ENCODE results near the gene SRSF3.

DNA sequence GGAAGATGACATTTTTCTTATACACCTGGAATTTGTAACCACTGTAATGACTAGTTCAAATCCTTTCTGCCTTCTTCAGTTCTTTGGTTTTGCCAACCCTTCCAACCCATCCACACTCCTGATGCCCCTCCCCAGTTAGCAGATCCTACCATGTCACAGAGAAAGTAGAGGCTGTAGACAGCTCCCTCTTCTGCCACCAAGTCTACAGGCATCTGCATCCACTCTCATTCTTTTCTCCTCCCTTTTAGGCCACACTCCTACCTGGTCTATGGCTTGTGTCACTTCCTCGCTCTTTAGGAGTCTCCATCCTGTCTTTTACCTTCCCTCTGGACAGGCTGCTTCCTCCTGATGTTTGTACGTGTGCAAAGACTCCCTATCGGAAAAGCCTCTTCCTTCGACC, 33.3 kb upstream of the SRSF3 start:
- TF ChIP-seq, protein P1, sequence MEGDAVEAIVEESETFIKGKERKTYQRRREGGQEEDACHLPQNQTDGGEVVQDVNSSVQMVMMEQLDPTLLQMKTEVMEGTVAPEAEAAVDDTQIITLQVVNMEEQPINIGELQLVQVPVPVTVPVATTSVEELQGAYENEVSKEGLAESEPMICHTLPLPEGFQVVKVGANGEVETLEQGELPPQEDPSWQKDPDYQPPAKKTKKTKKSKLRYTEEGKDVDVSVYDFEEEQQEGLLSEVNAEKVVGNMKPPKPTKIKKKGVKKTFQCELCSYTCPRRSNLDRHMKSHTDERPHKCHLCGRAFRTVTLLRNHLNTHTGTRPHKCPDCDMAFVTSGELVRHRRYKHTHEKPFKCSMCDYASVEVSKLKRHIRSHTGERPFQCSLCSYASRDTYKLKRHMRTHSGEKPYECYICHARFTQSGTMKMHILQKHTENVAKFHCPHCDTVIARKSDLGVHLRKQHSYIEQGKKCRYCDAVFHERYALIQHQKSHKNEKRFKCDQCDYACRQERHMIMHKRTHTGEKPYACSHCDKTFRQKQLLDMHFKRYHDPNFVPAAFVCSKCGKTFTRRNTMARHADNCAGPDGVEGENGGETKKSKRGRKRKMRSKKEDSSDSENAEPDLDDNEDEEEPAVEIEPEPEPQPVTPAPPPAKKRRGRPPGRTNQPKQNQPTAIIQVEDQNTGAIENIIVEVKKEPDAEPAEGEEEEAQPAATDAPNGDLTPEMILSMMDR (IDR thresholded peaks at IDR 0.05) = no peak
- no peak for TF ChIP-seq POLR2A (IDR thresholded peaks at IDR 0.05)

Data from upper lobe of left lung (tissue), 4 donors.